SK-N-SH (cell line): Measurements from ENCODE around the gene BEGAIN. TPM values are rescaled to one million over a fixed set of nuclear protein-coding genes. Genes with fewer than 3 reads are reported as not detected.
A peak's percentile ranks its signal among the peaks of the same experiment; 100 is the strongest.

Source experiments
- CTCF ChIA-PET: fragments of 300-600, 350-600 bp; formaldehyde crosslinking; extraction: SDS; loops from one replicate; lab custom pipeline; 2021; lab: Yijun Ruan, JAX
- POLR2A ChIA-PET: fragments of 350-600 bp; sonication (Branson Sonifier 250); formaldehyde crosslinking; extraction: SDS; loops from one replicate; lab custom pipeline; 2020; ENCODE audit warnings: antibody characterized with exemption, inconsistent platforms; lab: Yijun Ruan, JAX
- DNase-seq: peaks from one replicate; pipeline ENCODE4 v3.0.0; 2012
- H2AFZ ChIP-seq: fragments of 200-600 bp; sonication (generic); 2 replicates; pipeline ENCODE4 v1.8.1; 2016; ENCODE audit warnings: antibody characterized with exemption, mild to moderate bottlenecking, low read depth
- H3F3A ChIP-seq: fragments of 200-600 bp; sonication (generic); replicated peaks from 2 replicates; pipeline ENCODE3; 2016; ENCODE audit warnings: antibody characterized with exemption, mild to moderate bottlenecking; ENCODE audit not compliant: insufficient read depth
- H3K27ac ChIP-seq, 2 experiments: fragments of 200-500 bp in 1 of 2; fragments of 200-600 bp in 1 of 2; sonication (Bioruptor generic) in 1 of 2; sonication (generic), shearing (Covaris generic) in 1 of 2; 2 replicates each; pipeline versions ENCODE4 v1.5.1 to v1.6.1; 2014 to 2016; ENCODE audit warnings: low read depth in 2 of 2, inconsistent platforms in 1 of 2, low read length in 1 of 2, mild to moderate bottlenecking in 1 of 2, mixed read lengths in 1 of 2
- H3K27me3 ChIP-seq: fragments of 200-600 bp; sonication (generic), shearing (Covaris generic); 2 replicates; pipeline ENCODE4 v1.6.1; 2016; ENCODE audit warnings: mixed run types; ENCODE audit not compliant: insufficient read depth
- H3K36me3 ChIP-seq, 2 experiments: fragments of 200-500 bp in 1 of 2; fragments of 200-600 bp in 1 of 2; sonication (Bioruptor generic) in 1 of 2; sonication (generic) in 1 of 2; replicated peaks in 1 of 2; 2 replicates each; pipeline versions ENCODE3 to v1.5.1; 2014 to 2016; ENCODE audit warnings: low read length in 1 of 2, mild to moderate bottlenecking in 1 of 2; ENCODE audit not compliant: insufficient read depth in 2 of 2, control insufficient read depth in 1 of 2
- H3K4me1 ChIP-seq, 2 experiments: fragments of 200-500 bp in 1 of 2; fragments of 200-600 bp in 1 of 2; sonication (Bioruptor generic) in 1 of 2; sonication (generic), shearing (Covaris generic) in 1 of 2; 2 replicates each; pipeline versions ENCODE4 v1.5.1 to v1.6.1; 2014 to 2016; ENCODE audit warnings: low read depth in 1 of 2, low read length in 1 of 2, mixed run types in 1 of 2; ENCODE audit not compliant: insufficient read depth in 2 of 2, control insufficient read depth in 1 of 2
- H3K4me2 ChIP-seq: fragments of 200-600 bp; sonication (generic), shearing (Covaris generic); 2 replicates; pipeline ENCODE4 v1.6.1; 2017; ENCODE audit warnings: mixed run types
- H3K4me3 ChIP-seq, 2 experiments: fragments of 200-500 bp in 1 of 2; fragments of 200-600 bp in 1 of 2; sonication (Bioruptor generic) in 1 of 2; sonication (generic), shearing (Covaris generic) in 1 of 2; 2 replicates each; pipeline versions ENCODE4 v1.5.1 to v1.8.1; 2014 to 2016; ENCODE audit warnings: low read depth in 2 of 2, inconsistent platforms in 1 of 2, low read length in 1 of 2, mild to moderate bottlenecking in 1 of 2, mixed read lengths in 1 of 2, moderate library complexity in 1 of 2
- H3K79me2 ChIP-seq: fragments of 200-600 bp; sonication (generic); 2 replicates; pipeline ENCODE4 v1.8.1; 2017; ENCODE audit warnings: mild to moderate bottlenecking; ENCODE audit not compliant: insufficient read depth
- H3K9ac ChIP-seq: fragments of 200-600 bp; sonication (generic); 2 replicates; pipeline ENCODE4 v1.6.1; 2017; ENCODE audit warnings: mixed run types
- H3K9me2 ChIP-seq: fragments of 200-600 bp; sonication (generic); 2 replicates; pipeline ENCODE4 v1.6.1; 2017; ENCODE audit warnings: mixed run types
- H3K9me3 ChIP-seq: fragments of 200-600 bp; sonication (generic); 2 replicates; pipeline ENCODE4 v1.6.1; 2017; ENCODE audit warnings: mixed run types, mild to moderate bottlenecking, moderate library complexity
- H4K20me1 ChIP-seq: fragments of 200-600 bp; sonication (generic); 2 replicates; pipeline ENCODE4 v1.6.1; 2017; ENCODE audit warnings: mild to moderate bottlenecking, mixed run types; ENCODE audit not compliant: insufficient read depth
- CHD2 ChIP-seq: fragments of 150-350 bp; IDR thresholded peaks from 2 replicates; pipeline ENCODE4 v1.6.1; 2018; ENCODE audit warnings: low read length; ENCODE audit not compliant: partially characterized antibody
- ELF1 ChIP-seq: IDR thresholded peaks from 2 replicates; pipeline ENCODE4 v1.4.0; 2012
- FOXM1 ChIP-seq: IDR thresholded peaks from 2 replicates; pipeline ENCODE4 v1.4.0; 2012; ENCODE audit warnings: low read depth, mild to moderate bottlenecking
- GATA2 ChIP-seq: sonication (generic); formaldehyde crosslinking; IDR thresholded peaks from 2 replicates; pipeline ENCODE4 v1.5.0; 2020; ENCODE audit warnings: mild to moderate bottlenecking, missing genetic modification reagents
- IRF3 ChIP-seq: fragments of 150-350 bp; IDR thresholded peaks from 2 replicates; pipeline ENCODE4 v1.6.1; 2016; ENCODE audit warnings: mild to moderate bottlenecking, low read depth, low read length
- MEF2A ChIP-seq: IDR thresholded peaks from 2 replicates; pipeline ENCODE4 v1.4.0; 2012; ENCODE audit warnings: low read depth, borderline replicate concordance
- MXI1 ChIP-seq: IDR thresholded peaks from 2 replicates; pipeline ENCODE4 v1.6.1; 2012; ENCODE audit warnings: mild to moderate bottlenecking, low read depth, low read length, improper control_type of control experiment
- NRF1 ChIP-seq: IDR thresholded peaks from 2 replicates; pipeline ENCODE4 v1.6.1; 2012; ENCODE audit warnings: low read depth, mild to moderate bottlenecking, low read length
- PBX3 ChIP-seq: IDR thresholded peaks from 2 replicates; pipeline ENCODE4; 2012
- POLR2AphosphoS5 ChIP-seq: IDR thresholded peaks from 2 replicates; pipeline ENCODE4 v1.6.1; 2012; ENCODE audit warnings: low read depth, low read length
- RAD21 ChIP-seq: IDR thresholded peaks from 2 replicates; pipeline ENCODE4 v1.6.1; 2012; ENCODE audit warnings: mild to moderate bottlenecking, low read length
- REST ChIP-seq: IDR thresholded peaks from 2 replicates; pipeline ENCODE4 v1.6.1; 2012; ENCODE audit warnings: mild to moderate bottlenecking, low read depth, low read length, moderate library complexity
- RFX5 ChIP-seq: IDR thresholded peaks from 2 replicates; pipeline ENCODE4 v1.6.1; 2012; ENCODE audit warnings: mild to moderate bottlenecking, improper control_type of control experiment, low read length
- RXRA ChIP-seq: IDR thresholded peaks from 2 replicates; pipeline ENCODE4 v1.4.0; 2012; ENCODE audit warnings: low read depth, mild to moderate bottlenecking, borderline replicate concordance
- SIN3A ChIP-seq: IDR thresholded peaks from 2 replicates; pipeline ENCODE4 v1.6.1; 2012; ENCODE audit warnings: low read depth, mild to moderate bottlenecking, low read length, moderate library complexity, borderline replicate concordance
- SMC3 ChIP-seq: IDR thresholded peaks from 2 replicates; pipeline ENCODE4 v1.6.1; 2012; ENCODE audit warnings: low read depth, low read length, improper control_type of control experiment
- TEAD4 ChIP-seq: IDR thresholded peaks from 2 replicates; pipeline ENCODE4 v1.4.0; 2012; ENCODE audit warnings: mild to moderate bottlenecking, borderline replicate concordance; ENCODE audit not compliant: insufficient read depth
- USF2 ChIP-seq: fragments of 150-350 bp; IDR thresholded peaks from 2 replicates; pipeline ENCODE4 v1.6.1; 2017; ENCODE audit warnings: antibody characterized with exemption, low read length, low read depth, borderline replicate concordance
- WGBS: methylation state at CpG from one replicate; pipeline ENCODE4 v1.1.6; 2017; ENCODE audit warnings: low lambda C conversion rate; 5-methylcytosine and 5-hydroxymethylcytosine counted together
- polyA plus RNA-seq, 3 experiments: library from polyadenylated mRNA; depleted of rRNA; stranded (reverse); fragments of >200 nt; gene quantifications; 2 replicates each; pipeline ENCODE4 v1.2.3, GENCODE V29; 2012

Gene BEGAIN
- polyA plus RNA-seq, 1 of the 3 experiments (the other 2 are of a cell fraction) = 4.2 TPM

- WGBS = 58% methylated on average over 8 of the region's 9 CpGs
- Histone ChIP-seq H3K27ac (peak overlapping the region in 1 of 2 experiments; percentile 47; a peak in 2 of 4 replicates), H3K27me3 (no peaks in the 10 kb centered on the region), H3K9me2 (no peaks in the 10 kb centered on the region), H3K9me3 (no peaks in the 10 kb centered on the region), H3K79me2 (no peaks in the 10 kb centered on the region), H3K9ac (no peak overlapping the region), H2AFZ (no peak overlapping the region), H3K4me2 (no peak overlapping the region), H3K4me1 (peaks cover 0 to 22% of the 10 kb centered on the region in 2 experiments; a peak in 1 of 4 replicates), H3K4me3 (no peak overlapping the region), H3F3A (no peaks in the 10 kb centered on the region), H4K20me1 (no peaks in the 10 kb centered on the region), H3K36me3 (no peaks in the 10 kb centered on the region)
- DNase-seq = peak; percentile 83
- CTCF ChIA-PET = interaction anchor here (0.8 to 2.4 kb wide), 7 partner anchors 8 to 171 kb away, joined by 3 to 7 read pairs (median 3); no protein-coding TSS in a partner anchor
- POLR2A ChIA-PET = interaction anchor here (1.1 to 1.6 kb wide), 2 partner anchors 22 to 65 kb away, joined by 3 read pairs; no protein-coding TSS in a partner anchor
- TF ChIP-seq MXI1 (peak; percentile 93), USF2 (no peak), CHD2 (peak; percentile 35)
Observed at GRCh38 chr14:100612986-100613385, 25.8 kb upstream of the BEGAIN start.

- Histone ChIP-seq H3K27ac (no peak overlapping the region), H3K36me3 (no peaks in the 10 kb centered on the region), H3K9ac (no peak overlapping the region), H2AFZ (no peak overlapping the region), H3K9me2 (no peaks in the 10 kb centered on the region), H3K27me3 (no peaks in the 10 kb centered on the region), H4K20me1 (no peaks in the 10 kb centered on the region), H3K79me2 (no peaks in the 10 kb centered on the region), H3K9me3 (no peaks in the 10 kb centered on the region), H3K4me2 (no peak overlapping the region), H3K4me3 (no peak overlapping the region), H3K4me1 (peaks cover 0 to 15% of the 10 kb centered on the region in 2 experiments; a peak in 1 of 4 replicates), H3F3A (no peaks in the 10 kb centered on the region)
- WGBS = 72% methylated on average over 9 of the region's 10 CpGs
- ChIA-PET POLR2A (no interaction called here), CTCF (interaction anchor here (1.1 kb wide), 1 partner anchor 34 kb away, joined by 3 read pairs; no protein-coding TSS in a partner anchor)
- peak; percentile 21 for DNase-seq
- TF ChIP-seq SIN3A (no peak), MEF2A (no peak), SMC3 (no peak), TEAD4 (no peak), NRF1 (no peak), FOXM1 (no peak), PBX3 (no peak), ELF1 (no peak), RAD21 (no peak), IRF3 (no peak), REST (no peak), RXRA (no peak), POLR2AphosphoS5 (no peak), GATA2 (CRISPR knock-in tag) (no peak), USF2 (no peak), RFX5 (no peak)
Observed at GRCh38 chr14:100611811-100612480, 24.7 kb upstream of the BEGAIN start.
